SK-N-MC (cell line): Measurements from ENCODE around the gene ACP3.

ENCODE experiments used
- EZH2 ChIP-seq: fragments of 200-600 bp; sonication (generic); IDR thresholded peaks from one replicate; pipeline ENCODE4 v1.6.1; 2017; ENCODE audit warnings: antibody characterized with exemption
- POLR2AphosphoS5 ChIP-seq: IDR thresholded peaks from 2 replicates; pipeline ENCODE4 v1.6.1; 2012; ENCODE audit warnings: mild to moderate bottlenecking, low read depth, low read length, borderline replicate concordance

GRCh38 chr3:132321304-132321703 lies 4.1 kb downstream of the ACP3 start:
- TF ChIP-seq EZH2 (no peak), POLR2AphosphoS5 (no peak)
